Gastrocnemius medialis (tissue), 4 donors: ENCODE data around the gene DISP2.

ENCODE experiments used
- POLR2A ChIP-seq, 2 donors: fragments of 450-650 bp; IDR thresholded peaks; one replicate each; pipeline ENCODE4 v1.6.1; 2017; ENCODE audit warnings: antibody characterized with exemption in 2 of 2, mild to moderate bottlenecking in 2 of 2, moderate library complexity in 2 of 2
- TF ChIP-seq, protein P1 (sequence below), 5 experiments: fragments of 450-650 bp in 3 of 5; fragments of 200-600 bp in 2 of 5; sonication (generic) in 2 of 5; IDR thresholded peaks in 4 of 5; conservative IDR thresholded peaks in 1 of 5; 1 replicate in 4 of 5; 2 replicates in 1 of 5; pipeline ENCODE4 v1.5.1; 2016 to 2019; ENCODE audit warnings: antibody characterized with exemption in 5 of 5, mild to moderate bottlenecking in 3 of 5, moderate library complexity in 3 of 5

DNA sequence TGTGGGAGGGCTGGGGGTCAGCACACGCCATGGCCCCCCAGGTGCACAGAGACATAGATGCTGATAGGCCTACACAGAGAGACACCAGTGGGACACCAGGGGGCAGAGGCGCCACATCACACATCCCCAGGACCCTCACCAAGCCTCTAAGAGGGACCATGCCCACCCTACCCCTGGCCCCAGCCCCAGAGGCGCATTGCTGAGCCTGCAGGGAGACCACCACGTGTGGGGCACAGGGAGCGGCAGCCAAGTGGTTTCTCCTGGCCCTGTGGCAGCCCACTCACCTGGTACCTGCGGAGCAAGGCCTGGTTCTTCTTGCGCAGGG is 18.4 kb upstream of the DISP2 start:
- TF ChIP-seq, protein P1, sequence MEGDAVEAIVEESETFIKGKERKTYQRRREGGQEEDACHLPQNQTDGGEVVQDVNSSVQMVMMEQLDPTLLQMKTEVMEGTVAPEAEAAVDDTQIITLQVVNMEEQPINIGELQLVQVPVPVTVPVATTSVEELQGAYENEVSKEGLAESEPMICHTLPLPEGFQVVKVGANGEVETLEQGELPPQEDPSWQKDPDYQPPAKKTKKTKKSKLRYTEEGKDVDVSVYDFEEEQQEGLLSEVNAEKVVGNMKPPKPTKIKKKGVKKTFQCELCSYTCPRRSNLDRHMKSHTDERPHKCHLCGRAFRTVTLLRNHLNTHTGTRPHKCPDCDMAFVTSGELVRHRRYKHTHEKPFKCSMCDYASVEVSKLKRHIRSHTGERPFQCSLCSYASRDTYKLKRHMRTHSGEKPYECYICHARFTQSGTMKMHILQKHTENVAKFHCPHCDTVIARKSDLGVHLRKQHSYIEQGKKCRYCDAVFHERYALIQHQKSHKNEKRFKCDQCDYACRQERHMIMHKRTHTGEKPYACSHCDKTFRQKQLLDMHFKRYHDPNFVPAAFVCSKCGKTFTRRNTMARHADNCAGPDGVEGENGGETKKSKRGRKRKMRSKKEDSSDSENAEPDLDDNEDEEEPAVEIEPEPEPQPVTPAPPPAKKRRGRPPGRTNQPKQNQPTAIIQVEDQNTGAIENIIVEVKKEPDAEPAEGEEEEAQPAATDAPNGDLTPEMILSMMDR (IDR thresholded peaks at IDR 0.05 in 4 of 5, conservative IDR thresholded peaks at IDR 0.05 in 1 of 5): peak in 2 of 5 experiments; percentile 21 to 33
- TF ChIP-seq POLR2A (IDR thresholded peaks at IDR 0.05): no peak
